ENCODE measurements around the gene PABPC4L. TPM values are rescaled to one million over a fixed set of nuclear protein-coding genes. Genes with fewer than 3 reads are reported as not detected.

The PABPC4L gene
- total and polyA plus RNA-seq, 2 of the 4 experiments (the other 2 are of a cell fraction) = 0.26 to 0.72 TPM

DNA sequence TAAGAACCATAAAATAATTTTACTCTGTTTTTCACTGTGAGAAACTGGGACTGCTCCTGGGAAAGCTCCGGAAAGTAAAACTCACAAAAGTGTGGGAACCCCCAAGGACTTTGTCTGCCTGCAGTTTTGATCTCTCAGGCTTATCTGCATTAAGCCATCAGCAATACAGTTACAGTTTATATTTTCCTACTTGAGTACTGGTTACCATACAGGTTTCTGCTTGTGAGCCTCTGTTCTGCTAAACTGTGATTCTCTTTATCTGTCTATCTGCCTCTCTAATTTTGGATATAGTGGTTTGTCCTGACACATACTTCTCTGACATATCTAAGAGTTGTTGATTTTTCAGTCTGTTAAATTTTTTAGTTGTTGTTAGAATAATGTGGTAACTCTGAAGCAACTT, 11.6 kb downstream of the PABPC4L start:
- Histone ChIP-seq H2AK5ac (ENCODE audit: low read depth, low read length) (no peak overlapping the region), H4K8ac (ENCODE audit: low read depth in 2 of 2, low read length in 2 of 2) (no peak overlapping the region), H3K27ac (ENCODE audit: insufficient read depth, low read length) (no peak overlapping the region), H3K9ac (ENCODE audit: low read depth, low read length) (no peak overlapping the region), H4K5ac (ENCODE audit: low read depth, low read length) (no peak overlapping the region), H2BK20ac (ENCODE audit: low read depth, low read length) (no peak overlapping the region), H2BK15ac (ENCODE audit: low read depth, low read length) (no peak overlapping the region), H3K4me2 (ENCODE audit: low read depth, low read length) (no peak overlapping the region), H2AFZ (replicated peaks; ENCODE audit: low read length, poor library complexity) (no peak overlapping the region), H3K14ac (replicated peaks; ENCODE audit: low read depth, low read length) (no peak overlapping the region), H3K79me1 (ENCODE audit: low read depth in 1 of 2, low read length in 2 of 2) (no peaks in the 10 kb centered on the region), H2AK9ac (replicated peaks; ENCODE audit: low read depth, low read length, poor library complexity) (no peak overlapping the region), H3K4me1 (ENCODE audit: control insufficient read depth, insufficient read depth, low read length) (no peaks in the 10 kb centered on the region), H3K23ac (ENCODE audit: low read depth, low read length) (no peak overlapping the region), H4K20me1 (ENCODE audit: insufficient read depth, low read length) (no peaks in the 10 kb centered on the region), H3K9me1 (ENCODE audit: insufficient read depth, low read length) (no peaks in the 10 kb centered on the region), H3K56ac (ENCODE audit: extremely low read depth, insufficient read depth, low read length) (no peak overlapping the region), H2BK5ac (ENCODE audit: low read depth, low read length, poor library complexity, severe bottlenecking) (no peak overlapping the region), H3K9me3 (ENCODE audit: control insufficient read depth, insufficient read depth, low read length) (no peaks in the 10 kb centered on the region), H3K4me3 (ENCODE audit: insufficient read depth, low read depth, low read length) (no peak overlapping the region), H4K91ac (ENCODE audit: insufficient read depth, low read depth, low read length) (no peak overlapping the region), H2BK120ac (ENCODE audit: low read depth, low read length) (no peak overlapping the region), H3K27me3 (ENCODE audit: control insufficient read depth, insufficient read depth, low read length) (no peaks in the 10 kb centered on the region), H3K18ac (ENCODE audit: low read depth, low read length) (no peak overlapping the region), H3K4ac (ENCODE audit: low read depth, low read length) (no peak overlapping the region), H3K36me3 (ENCODE audit: control insufficient read depth, insufficient read depth, low read length) (no peaks in the 10 kb centered on the region)
- TF ChIP-seq RCOR1 (IDR thresholded peaks at IDR 0.05; ENCODE audit: insufficient replicate concordance, low read length) = no peak
- no peak for TF ChIP-seq RFX5 (IDR thresholded peaks at IDR 0.05; ENCODE audit: low read depth, low read length)
- TF ChIP-seq, protein P1, sequence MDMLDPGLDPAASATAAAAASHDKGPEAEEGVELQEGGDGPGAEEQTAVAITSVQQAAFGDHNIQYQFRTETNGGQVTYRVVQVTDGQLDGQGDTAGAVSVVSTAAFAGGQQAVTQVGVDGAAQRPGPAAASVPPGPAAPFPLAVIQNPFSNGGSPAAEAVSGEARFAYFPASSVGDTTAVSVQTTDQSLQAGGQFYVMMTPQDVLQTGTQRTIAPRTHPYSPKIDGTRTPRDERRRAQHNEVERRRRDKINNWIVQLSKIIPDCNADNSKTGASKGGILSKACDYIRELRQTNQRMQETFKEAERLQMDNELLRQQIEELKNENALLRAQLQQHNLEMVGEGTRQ (IDR thresholded peaks at IDR 0.05; ENCODE audit: low read depth, low read length) = no peak
- TF ChIP-seq, protein P2, sequence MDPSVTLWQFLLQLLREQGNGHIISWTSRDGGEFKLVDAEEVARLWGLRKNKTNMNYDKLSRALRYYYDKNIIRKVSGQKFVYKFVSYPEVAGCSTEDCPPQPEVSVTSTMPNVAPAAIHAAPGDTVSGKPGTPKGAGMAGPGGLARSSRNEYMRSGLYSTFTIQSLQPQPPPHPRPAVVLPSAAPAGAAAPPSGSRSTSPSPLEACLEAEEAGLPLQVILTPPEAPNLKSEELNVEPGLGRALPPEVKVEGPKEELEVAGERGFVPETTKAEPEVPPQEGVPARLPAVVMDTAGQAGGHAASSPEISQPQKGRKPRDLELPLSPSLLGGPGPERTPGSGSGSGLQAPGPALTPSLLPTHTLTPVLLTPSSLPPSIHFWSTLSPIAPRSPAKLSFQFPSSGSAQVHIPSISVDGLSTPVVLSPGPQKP (IDR thresholded peaks at IDR 0.05; ENCODE audit: borderline replicate concordance, low read depth, low read length) = no peak
- no peak for TF ChIP-seq MAFK (IDR thresholded peaks at IDR 0.05; ENCODE audit: low read depth, low read length)
- TF ChIP-seq CEBPB (IDR thresholded peaks at IDR 0.05; ENCODE audit: low read depth, low read length) = no peak
- no peak for TF ChIP-seq BHLHE40 (IDR thresholded peaks at IDR 0.05; ENCODE audit: low read depth, low read length)
- TF ChIP-seq MXI1 (IDR thresholded peaks at IDR 0.05; ENCODE audit: borderline replicate concordance, low read depth, low read length) = no peak
- no peak for TF ChIP-seq CHD1 (IDR thresholded peaks at IDR 0.05; ENCODE audit: low read depth, low read length)
- TF ChIP-seq FOS (IDR thresholded peaks at IDR 0.05; ENCODE audit: low read depth, low read length) = no peak
- no peak for TF ChIP-seq POLR2A (IDR thresholded peaks at IDR 0.05; ENCODE audit: low read depth, low read length)
- no peak for TF ChIP-seq RAD21 (IDR thresholded peaks at IDR 0.05; ENCODE audit: low read length)
- POLR2A ChIA-PET (ENCODE audit: unreplicated experiment) = no interaction called here
- DNase-seq = no peak
- in situ Hi-C loops (cut with MboI; ENCODE audit: low sequenced_read_pairs) = no loop called here
- dilution Hi-C loops (cut with HindIII; ENCODE audit: low sequenced_read_pairs, unreplicated experiment) = no loop called here
- intact Hi-C loops (cut with micrococcal nuclease) = no loop called here
- WGBS, 2 experiments (ENCODE audit: extremely low coverage in 2 of 2, insufficient read length in 1 of 2) = no CpG with 5 or more reads among the region's 1 CpG
- BruUV-seq (replicated peaks) = no TSS peak
- ATAC-seq (ENCODE audit: low read depth) = no peak
- CTCF ChIA-PET = no interaction called here

Measured in IMR-90 (cell line).